Measurements from ENCODE around the gene MYT1.

DNA sequence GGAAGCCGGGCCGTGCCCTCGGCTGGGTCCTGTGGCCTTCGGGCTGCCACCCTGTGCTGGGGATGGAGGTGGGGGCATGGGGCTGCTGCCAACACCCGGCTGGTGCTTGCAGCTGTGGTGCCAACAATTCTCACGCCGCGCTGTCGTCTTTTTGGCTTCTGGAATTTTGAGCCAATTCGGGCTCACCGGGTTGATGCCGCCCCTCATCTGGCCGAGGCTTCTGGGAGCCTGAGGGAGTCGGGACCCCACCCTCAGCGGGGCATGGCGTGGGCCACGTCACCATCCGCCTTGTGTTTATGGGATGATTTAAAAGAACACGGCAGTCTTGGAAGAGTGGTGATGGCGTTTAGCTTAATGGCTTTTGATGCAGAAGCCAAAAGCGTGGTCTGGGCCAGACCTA lies 48.2 kb upstream of the MYT1 start:
- no peak for TF ChIP-seq POLR2A (IDR thresholded peaks at IDR 0.05; ENCODE audit: low read length)
- no peak for TF ChIP-seq GATA1 (IDR thresholded peaks at IDR 0.05; ENCODE audit: low read depth, low read length)

Data from erythroblast (primary cell).